ENCODE measurements around the gene TGFB1I1.

DNA sequence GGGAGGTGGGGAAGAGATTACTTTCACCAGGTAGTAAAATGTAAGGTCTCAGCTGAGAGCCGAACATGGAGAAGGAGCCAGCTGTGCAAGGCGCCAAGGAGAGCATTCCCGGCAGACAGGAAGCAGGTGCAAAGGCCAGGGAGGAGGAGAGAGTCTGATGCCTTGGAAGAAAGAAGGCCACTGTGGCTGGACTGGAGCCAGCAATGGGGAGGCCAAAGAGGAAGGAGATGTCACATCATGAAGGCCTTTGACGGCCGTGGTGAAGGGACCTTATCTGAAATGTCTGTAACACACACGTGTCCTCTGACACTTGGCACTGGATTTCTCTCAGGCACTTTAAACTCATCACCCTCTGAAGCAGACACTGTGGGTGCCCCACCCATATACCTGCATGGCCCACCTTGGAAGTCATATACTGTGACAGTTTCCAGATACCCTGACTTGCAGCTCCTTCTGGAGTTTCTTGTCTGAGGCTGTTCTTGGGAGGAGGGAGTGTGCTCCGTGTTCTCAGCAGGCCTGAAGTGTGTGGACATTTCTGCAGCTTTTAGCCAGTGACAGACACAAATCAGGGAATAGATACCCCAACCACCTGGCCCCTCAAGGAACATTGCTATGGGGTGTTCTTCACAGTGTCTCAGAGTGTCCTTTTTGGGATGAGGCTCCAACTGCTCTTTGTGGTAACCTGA, 9.0 kb downstream of the TGFB1I1 start:
- no peak for TF ChIP-seq FOXM1 (IDR thresholded peaks at IDR 0.05; ENCODE audit: borderline replicate concordance, low read depth)
- no peak for TF ChIP-seq RAD21 (IDR thresholded peaks at IDR 0.05; ENCODE audit: low read depth)
- TF ChIP-seq EP300 (IDR thresholded peaks at IDR 0.05; ENCODE audit: borderline replicate concordance) = no peak
- TF ChIP-seq REST (IDR thresholded peaks at IDR 0.05; ENCODE audit: low read depth) = no peak
- TF ChIP-seq CEBPB (IDR thresholded peaks at IDR 0.05) = no peak
- no peak for TF ChIP-seq YY1 (IDR thresholded peaks at IDR 0.05; ENCODE audit: low read depth)
- no peak for TF ChIP-seq NFIC (IDR thresholded peaks at IDR 0.05)

Data from Ishikawa (cell line).